HEK293 (cell line): ENCODE results near the gene SLITRK3.

Source experiments
- CTCF ChIA-PET: fragments of 350-600 bp; formaldehyde crosslinking; extraction: SDS; loops from one replicate; lab custom pipeline; 2021; ENCODE audit warnings: antibody characterized with exemption; lab: Yijun Ruan, JAX
- POLR2A ChIA-PET: fragments of 300-600 bp; formaldehyde crosslinking; extraction: SDS; loops from one replicate; lab custom pipeline; 2020; ENCODE audit warnings: antibody characterized with exemption, inconsistent platforms; lab: Yijun Ruan, JAX
- H3K27ac ChIP-seq: fragments of 200-500 bp; sonication (Bioruptor generic); 2 replicates; pipeline ENCODE4 v1.5.1; 2014; ENCODE audit warnings: low read depth, low read length, control low read depth, inconsistent platforms; ENCODE audit errors: extremely low read depth
- H3K36me3 ChIP-seq, 2 experiments: fragments of 200-500 bp in 1 of 2; sonication (Bioruptor generic) in 1 of 2; 1 replicate in 1 of 2; 2 replicates in 1 of 2; pipeline ENCODE4 v1.5.1; 2014 to 2017; ENCODE audit warnings: inconsistent platforms in 2 of 2, low read length in 2 of 2; ENCODE audit not compliant: control insufficient read depth in 2 of 2, insufficient read depth in 1 of 2
- H3K4me1 ChIP-seq: fragments of 200-500 bp; sonication (Bioruptor generic); 2 replicates; pipeline ENCODE4 v1.5.1; 2014; ENCODE audit warnings: mild to moderate bottlenecking, low read length, inconsistent platforms; ENCODE audit not compliant: control insufficient read depth, insufficient read depth
- H3K4me3 ChIP-seq: 2 replicates; pipeline ENCODE4 v1.5.1; 2011; ENCODE audit warnings: low read depth, mild to moderate bottlenecking, control low read depth, low read length, moderate library complexity
- H3K9me3 ChIP-seq: fragments of 200-500 bp; sonication (Bioruptor generic); 2 replicates; pipeline ENCODE4 v1.5.1; 2014; ENCODE audit warnings: low read depth, low read length, inconsistent platforms; ENCODE audit not compliant: control insufficient read depth, insufficient read depth
- GLI4 ChIP-seq: fragments of 450-650 bp; formaldehyde crosslinking; IDR thresholded peaks from 2 replicates; pipeline ENCODE4 v1.5.1; 2016; ENCODE audit warnings: missing biosample characterization, missing genetic modification characterization
- GLIS1 ChIP-seq: fragments of 450-650 bp; formaldehyde crosslinking; IDR thresholded peaks from 2 replicates; pipeline ENCODE4 v1.5.1; 2016; ENCODE audit warnings: missing biosample characterization, missing genetic modification characterization
- KLF8 ChIP-seq: fragments of 450-650 bp; formaldehyde crosslinking; IDR thresholded peaks from 2 replicates; pipeline ENCODE4 v1.5.1; 2016; ENCODE audit warnings: missing biosample characterization, missing genetic modification characterization
- WT1 ChIP-seq: fragments of 450-650 bp; formaldehyde crosslinking; IDR thresholded peaks from 2 replicates; pipeline ENCODE4 v1.5.1; 2016; ENCODE audit warnings: missing biosample characterization, missing genetic modification characterization
- ZFP3 ChIP-seq: fragments of 450-650 bp; formaldehyde crosslinking; IDR thresholded peaks from 2 replicates; pipeline ENCODE4 v1.5.1; 2016; ENCODE audit warnings: low read depth, missing biosample characterization, missing genetic modification characterization
- ZNF112 ChIP-seq: fragments of 450-650 bp; formaldehyde crosslinking; IDR thresholded peaks from 2 replicates; pipeline ENCODE4 v1.5.0; 2017; ENCODE audit warnings: missing biosample characterization, missing genetic modification characterization
- ZNF350 ChIP-seq: fragments of 450-650 bp; formaldehyde crosslinking; IDR thresholded peaks from 2 replicates; pipeline ENCODE4 v1.5.0; 2017; ENCODE audit warnings: missing biosample characterization, mild to moderate bottlenecking, missing genetic modification characterization
- ZNF514 ChIP-seq: fragments of 450-650 bp; formaldehyde crosslinking; IDR thresholded peaks from 2 replicates; pipeline ENCODE4 v1.5.1; 2016; ENCODE audit warnings: missing biosample characterization, missing genetic modification characterization
- ZNF530 ChIP-seq: fragments of 450-650 bp; formaldehyde crosslinking; IDR thresholded peaks from 2 replicates; pipeline ENCODE4 v1.5.1; 2016; ENCODE audit warnings: low read depth, missing biosample characterization, missing genetic modification characterization
- ZNF555 ChIP-seq: fragments of 450-650 bp; formaldehyde crosslinking; conservative IDR thresholded peaks from 2 replicates; pipeline ENCODE4 v1.5.1; 2017; ENCODE audit warnings: missing biosample characterization, mild to moderate bottlenecking, missing genetic modification characterization, inconsistent platforms
- ZNF785 ChIP-seq: fragments of 450-650 bp; formaldehyde crosslinking; IDR thresholded peaks from 2 replicates; pipeline ENCODE4 v1.5.1; 2016; ENCODE audit warnings: missing biosample characterization, missing genetic modification characterization
- ZNF830 ChIP-seq: fragments of 450-650 bp; IDR thresholded peaks from 2 replicates; pipeline ENCODE4 v1.5.0; 2018; ENCODE audit warnings: missing biosample characterization, missing genetic modification characterization, low read depth, mild to moderate bottlenecking, moderate library complexity
- TF ChIP-seq, protein P1 (sequence below): fragments of 450-650 bp; formaldehyde crosslinking; IDR thresholded peaks from 2 replicates; pipeline ENCODE4 v1.5.1; 2016; ENCODE audit warnings: missing biosample characterization, missing genetic modification characterization
- TF ChIP-seq, protein P2 (sequence below): fragments of 450-650 bp; formaldehyde crosslinking; IDR thresholded peaks from 2 replicates; pipeline ENCODE4 v1.5.1; 2017; ENCODE audit warnings: missing biosample characterization, missing genetic modification characterization
- TF ChIP-seq, protein P3 (sequence below): fragments of 450-650 bp; formaldehyde crosslinking; IDR thresholded peaks from 2 replicates; pipeline ENCODE4 v1.5.1; 2016; ENCODE audit warnings: missing biosample characterization, missing genetic modification characterization
- TF ChIP-seq, protein P4 (sequence below): fragments of 450-650 bp; formaldehyde crosslinking; IDR thresholded peaks from 2 replicates; pipeline ENCODE4 v1.5.1; 2016; ENCODE audit warnings: missing biosample characterization, missing genetic modification characterization
- TF ChIP-seq, protein P5 (sequence below): fragments of 450-650 bp; formaldehyde crosslinking; IDR thresholded peaks from 2 replicates; pipeline ENCODE4 v1.5.1; 2016; ENCODE audit warnings: missing biosample characterization, missing genetic modification characterization
- TF ChIP-seq, protein P6 (sequence below): fragments of 450-650 bp; formaldehyde crosslinking; IDR thresholded peaks from 2 replicates; pipeline ENCODE4 v1.5.1; 2016; ENCODE audit warnings: missing biosample characterization, missing genetic modification characterization, borderline replicate concordance
- TF ChIP-seq, protein P7 (sequence below): fragments of 450-650 bp; formaldehyde crosslinking; IDR thresholded peaks from 2 replicates; pipeline ENCODE4 v1.5.1; 2016; ENCODE audit warnings: missing biosample characterization, missing genetic modification characterization
- TF ChIP-seq, protein P8 (sequence below): fragments of 450-650 bp; formaldehyde crosslinking; IDR thresholded peaks from 2 replicates; pipeline ENCODE4 v1.5.1; 2016; ENCODE audit warnings: missing biosample characterization, missing genetic modification characterization
- TF ChIP-seq, protein P9 (sequence below): fragments of 450-650 bp; formaldehyde crosslinking; IDR thresholded peaks from 2 replicates; pipeline ENCODE4 v1.5.1; 2017; ENCODE audit warnings: missing biosample characterization, missing genetic modification characterization

Gene SLITRK3

DNA sequence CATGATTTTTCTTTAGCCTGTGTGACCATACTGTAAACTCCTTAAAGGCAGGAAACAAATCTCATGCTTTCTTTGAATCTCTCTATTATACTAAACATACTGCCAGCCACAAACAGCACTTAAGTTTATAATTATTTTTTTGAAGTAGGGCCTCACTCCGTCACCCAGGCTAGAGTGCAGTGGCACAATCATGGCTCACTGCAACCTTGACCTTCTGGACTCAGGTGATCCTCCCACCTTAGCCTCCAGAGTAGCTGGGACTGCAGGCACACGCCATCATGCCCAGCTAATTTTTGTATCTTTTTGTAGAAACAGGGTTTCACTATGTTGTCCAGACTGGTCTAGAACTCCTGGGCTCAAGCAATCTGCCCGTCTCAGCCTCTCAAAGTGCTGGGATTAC, 14.5 kb upstream of the SLITRK3 start (continued):
- TF ChIP-seq, protein P1, sequence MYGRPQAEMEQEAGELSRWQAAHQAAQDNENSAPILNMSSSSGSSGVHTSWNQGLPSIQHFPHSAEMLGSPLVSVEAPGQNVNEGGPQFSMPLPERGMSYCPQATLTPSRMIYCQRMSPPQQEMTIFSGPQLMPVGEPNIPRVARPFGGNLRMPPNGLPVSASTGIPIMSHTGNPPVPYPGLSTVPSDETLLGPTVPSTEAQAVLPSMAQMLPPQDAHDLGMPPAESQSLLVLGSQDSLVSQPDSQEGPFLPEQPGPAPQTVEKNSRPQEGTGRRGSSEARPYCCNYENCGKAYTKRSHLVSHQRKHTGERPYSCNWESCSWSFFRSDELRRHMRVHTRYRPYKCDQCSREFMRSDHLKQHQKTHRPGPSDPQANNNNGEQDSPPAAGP (tag by site-specific recombination): no peak
- TF ChIP-seq ZNF350 (tag by site-specific recombination) (no peak), WT1 (tag by site-specific recombination) (no peak), KLF8 (tag by site-specific recombination) (no peak), GLI4 (tag by site-specific recombination) (no peak), ZFP3 (no peak)
- TF ChIP-seq, protein P2, sequence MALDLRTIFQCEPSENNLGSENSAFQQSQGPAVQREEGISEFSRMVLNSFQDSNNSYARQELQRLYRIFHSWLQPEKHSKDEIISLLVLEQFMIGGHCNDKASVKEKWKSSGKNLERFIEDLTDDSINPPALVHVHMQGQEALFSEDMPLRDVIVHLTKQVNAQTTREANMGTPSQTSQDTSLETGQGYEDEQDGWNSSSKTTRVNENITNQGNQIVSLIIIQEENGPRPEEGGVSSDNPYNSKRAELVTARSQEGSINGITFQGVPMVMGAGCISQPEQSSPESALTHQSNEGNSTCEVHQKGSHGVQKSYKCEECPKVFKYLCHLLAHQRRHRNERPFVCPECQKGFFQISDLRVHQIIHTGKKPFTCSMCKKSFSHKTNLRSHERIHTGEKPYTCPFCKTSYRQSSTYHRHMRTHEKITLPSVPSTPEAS: no peak

DNA sequence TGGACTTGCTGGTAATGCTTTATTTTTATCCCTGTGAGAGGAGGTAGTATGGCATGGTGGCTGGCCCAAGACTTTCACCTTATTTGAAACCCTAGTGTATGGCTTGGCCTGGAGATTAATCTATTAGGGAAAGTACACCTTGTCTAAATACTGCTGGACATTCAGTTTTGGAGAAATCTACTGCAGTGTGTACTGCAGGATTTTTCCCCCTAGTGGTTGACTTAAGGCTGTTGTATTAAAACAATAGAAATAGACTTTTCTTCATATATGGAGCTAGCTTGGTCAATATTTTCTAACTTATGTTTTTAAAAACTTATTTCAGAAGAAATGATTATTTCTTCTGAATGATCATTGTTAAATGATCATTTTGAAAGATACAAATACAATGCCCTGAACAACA, 13.9 kb upstream of the SLITRK3 start:
- Histone ChIP-seq H3K4me1 (no peaks in the 10 kb centered on the region), H3K4me3 (no peak overlapping the region), H3K27ac (no peak overlapping the region), H3K36me3 (no peaks in the 10 kb centered on the region), H3K9me3 (no peaks in the 10 kb centered on the region)
- POLR2A ChIA-PET: no interaction called here
- CTCF ChIA-PET: interaction anchor here (0.6 to 0.8 kb wide), 3 partner anchors 11 to 83 kb away, joined by 3 read pairs; no protein-coding TSS in a partner anchor
- TF ChIP-seq, protein P3, sequence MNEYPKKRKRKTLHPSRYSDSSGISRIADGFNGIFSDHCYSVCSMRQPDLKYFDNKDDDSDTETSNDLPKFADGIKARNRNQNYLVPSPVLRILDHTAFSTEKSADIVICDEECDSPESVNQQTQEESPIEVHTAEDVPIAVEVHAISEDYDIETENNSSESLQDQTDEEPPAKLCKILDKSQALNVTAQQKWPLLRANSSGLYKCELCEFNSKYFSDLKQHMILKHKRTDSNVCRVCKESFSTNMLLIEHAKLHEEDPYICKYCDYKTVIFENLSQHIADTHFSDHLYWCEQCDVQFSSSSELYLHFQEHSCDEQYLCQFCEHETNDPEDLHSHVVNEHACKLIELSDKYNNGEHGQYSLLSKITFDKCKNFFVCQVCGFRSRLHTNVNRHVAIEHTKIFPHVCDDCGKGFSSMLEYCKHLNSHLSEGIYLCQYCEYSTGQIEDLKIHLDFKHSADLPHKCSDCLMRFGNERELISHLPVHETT: no peak
- TF ChIP-seq, protein P4, sequence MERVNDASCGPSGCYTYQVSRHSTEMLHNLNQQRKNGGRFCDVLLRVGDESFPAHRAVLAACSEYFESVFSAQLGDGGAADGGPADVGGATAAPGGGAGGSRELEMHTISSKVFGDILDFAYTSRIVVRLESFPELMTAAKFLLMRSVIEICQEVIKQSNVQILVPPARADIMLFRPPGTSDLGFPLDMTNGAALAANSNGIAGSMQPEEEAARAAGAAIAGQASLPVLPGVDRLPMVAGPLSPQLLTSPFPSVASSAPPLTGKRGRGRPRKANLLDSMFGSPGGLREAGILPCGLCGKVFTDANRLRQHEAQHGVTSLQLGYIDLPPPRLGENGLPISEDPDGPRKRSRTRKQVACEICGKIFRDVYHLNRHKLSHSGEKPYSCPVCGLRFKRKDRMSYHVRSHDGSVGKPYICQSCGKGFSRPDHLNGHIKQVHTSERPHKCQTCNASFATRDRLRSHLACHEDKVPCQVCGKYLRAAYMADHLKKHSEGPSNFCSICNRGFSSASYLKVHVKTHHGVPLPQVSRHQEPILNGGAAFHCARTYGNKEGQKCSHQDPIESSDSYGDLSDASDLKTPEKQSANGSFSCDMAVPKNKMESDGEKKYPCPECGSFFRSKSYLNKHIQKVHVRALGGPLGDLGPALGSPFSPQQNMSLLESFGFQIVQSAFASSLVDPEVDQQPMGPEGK (tag by site-specific recombination): no peak
- TF ChIP-seq GLI4 (tag by site-specific recombination) (no peak), ZNF785 (tag by site-specific recombination) (no peak), ZNF514 (tag by site-specific recombination) (no peak), ZNF830 (tag by site-specific recombination) (no peak), ZNF530 (tag by site-specific recombination) (no peak), GLIS1 (tag by site-specific recombination) (no peak), ZNF112 (tag by site-specific recombination) (no peak), ZNF555 (tag by site-specific recombination) (no peak)
- TF ChIP-seq, protein P5, sequence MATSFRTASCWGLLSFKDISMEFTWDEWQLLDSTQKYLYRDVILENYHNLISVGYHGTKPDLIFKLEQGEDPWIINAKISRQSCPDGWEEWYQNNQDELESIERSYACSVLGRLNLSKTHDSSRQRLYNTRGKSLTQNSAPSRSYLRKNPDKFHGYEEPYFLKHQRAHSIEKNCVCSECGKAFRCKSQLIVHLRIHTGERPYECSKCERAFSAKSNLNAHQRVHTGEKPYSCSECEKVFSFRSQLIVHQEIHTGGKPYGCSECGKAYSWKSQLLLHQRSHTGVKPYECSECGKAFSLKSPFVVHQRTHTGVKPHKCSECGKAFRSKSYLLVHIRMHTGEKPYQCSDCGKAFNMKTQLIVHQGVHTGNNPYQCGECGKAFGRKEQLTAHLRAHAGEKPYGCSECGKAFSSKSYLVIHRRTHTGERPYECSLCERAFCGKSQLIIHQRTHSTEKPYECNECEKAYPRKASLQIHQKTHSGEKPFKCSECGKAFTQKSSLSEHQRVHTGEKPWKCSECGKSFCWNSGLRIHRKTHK: no peak
- TF ChIP-seq, protein P6, sequence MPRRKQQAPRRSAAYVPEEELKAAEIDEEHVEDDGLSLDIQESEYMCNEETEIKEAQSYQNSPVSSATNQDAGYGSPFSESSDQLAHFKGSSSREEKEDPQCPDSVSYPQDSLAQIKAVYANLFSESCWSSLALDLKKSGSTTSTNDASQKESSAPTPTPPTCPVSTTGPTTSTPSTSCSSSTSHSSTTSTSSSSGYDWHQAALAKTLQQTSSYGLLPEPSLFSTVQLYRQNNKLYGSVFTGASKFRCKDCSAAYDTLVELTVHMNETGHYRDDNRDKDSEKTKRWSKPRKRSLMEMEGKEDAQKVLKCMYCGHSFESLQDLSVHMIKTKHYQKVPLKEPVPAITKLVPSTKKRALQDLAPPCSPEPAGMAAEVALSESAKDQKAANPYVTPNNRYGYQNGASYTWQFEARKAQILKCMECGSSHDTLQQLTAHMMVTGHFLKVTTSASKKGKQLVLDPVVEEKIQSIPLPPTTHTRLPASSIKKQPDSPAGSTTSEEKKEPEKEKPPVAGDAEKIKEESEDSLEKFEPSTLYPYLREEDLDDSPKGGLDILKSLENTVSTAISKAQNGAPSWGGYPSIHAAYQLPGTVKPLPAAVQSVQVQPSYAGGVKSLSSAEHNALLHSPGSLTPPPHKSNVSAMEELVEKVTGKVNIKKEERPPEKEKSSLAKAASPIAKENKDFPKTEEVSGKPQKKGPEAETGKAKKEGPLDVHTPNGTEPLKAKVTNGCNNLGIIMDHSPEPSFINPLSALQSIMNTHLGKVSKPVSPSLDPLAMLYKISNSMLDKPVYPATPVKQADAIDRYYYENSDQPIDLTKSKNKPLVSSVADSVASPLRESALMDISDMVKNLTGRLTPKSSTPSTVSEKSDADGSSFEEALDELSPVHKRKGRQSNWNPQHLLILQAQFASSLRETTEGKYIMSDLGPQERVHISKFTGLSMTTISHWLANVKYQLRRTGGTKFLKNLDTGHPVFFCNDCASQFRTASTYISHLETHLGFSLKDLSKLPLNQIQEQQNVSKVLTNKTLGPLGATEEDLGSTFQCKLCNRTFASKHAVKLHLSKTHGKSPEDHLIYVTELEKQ (tag by site-specific recombination): no peak
- TF ChIP-seq, protein P7, sequence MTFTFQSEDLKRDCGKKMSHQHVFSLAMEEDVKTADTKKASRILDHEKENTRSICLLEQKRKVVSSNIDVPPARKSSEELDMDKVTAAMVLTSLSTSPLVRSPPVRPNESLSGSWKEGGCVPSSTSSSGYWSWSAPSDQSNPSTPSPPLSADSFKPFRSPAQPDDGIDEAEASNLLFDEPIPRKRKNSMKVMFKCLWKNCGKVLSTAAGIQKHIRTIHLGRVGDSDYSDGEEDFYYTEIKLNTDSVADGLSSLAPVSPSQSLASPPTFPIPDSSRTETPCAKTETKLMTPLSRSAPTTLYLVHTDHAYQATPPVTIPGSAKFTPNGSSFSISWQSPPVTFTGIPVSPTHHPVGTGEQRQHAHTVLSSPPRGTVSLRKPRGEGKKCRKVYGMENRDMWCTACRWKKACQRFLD (tag by site-specific recombination): no peak
- TF ChIP-seq, protein P8, sequence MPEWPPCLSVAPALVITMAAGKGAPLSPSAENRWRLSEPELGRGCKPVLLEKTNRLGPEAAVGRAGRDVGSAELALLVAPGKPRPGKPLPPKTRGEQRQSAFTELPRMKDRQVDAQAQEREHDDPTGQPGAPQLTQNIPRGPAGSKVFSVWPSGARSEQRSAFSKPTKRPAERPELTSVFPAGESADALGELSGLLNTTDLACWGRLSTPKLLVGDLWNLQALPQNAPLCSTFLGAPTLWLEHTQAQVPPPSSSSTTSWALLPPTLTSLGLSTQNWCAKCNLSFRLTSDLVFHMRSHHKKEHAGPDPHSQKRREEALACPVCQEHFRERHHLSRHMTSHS (tag by site-specific recombination): no peak
- TF ChIP-seq, protein P9, sequence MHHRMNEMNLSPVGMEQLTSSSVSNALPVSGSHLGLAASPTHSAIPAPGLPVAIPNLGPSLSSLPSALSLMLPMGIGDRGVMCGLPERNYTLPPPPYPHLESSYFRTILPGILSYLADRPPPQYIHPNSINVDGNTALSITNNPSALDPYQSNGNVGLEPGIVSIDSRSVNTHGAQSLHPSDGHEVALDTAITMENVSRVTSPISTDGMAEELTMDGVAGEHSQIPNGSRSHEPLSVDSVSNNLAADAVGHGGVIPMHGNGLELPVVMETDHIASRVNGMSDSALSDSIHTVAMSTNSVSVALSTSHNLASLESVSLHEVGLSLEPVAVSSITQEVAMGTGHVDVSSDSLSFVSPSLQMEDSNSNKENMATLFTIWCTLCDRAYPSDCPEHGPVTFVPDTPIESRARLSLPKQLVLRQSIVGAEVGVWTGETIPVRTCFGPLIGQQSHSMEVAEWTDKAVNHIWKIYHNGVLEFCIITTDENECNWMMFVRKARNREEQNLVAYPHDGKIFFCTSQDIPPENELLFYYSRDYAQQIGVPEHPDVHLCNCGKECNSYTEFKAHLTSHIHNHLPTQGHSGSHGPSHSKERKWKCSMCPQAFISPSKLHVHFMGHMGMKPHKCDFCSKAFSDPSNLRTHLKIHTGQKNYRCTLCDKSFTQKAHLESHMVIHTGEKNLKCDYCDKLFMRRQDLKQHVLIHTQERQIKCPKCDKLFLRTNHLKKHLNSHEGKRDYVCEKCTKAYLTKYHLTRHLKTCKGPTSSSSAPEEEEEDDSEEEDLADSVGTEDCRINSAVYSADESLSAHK: no peak
